Right cardiac atrium (tissue), 5 donors: ENCODE results near the gene EXOC4. TPM values are rescaled to one million over a fixed set of nuclear protein-coding genes. Genes with fewer than 3 reads are reported as not detected.
"Not testable (repeated sequence)": the region's sequence is repeated elsewhere in the genome, so short reads cannot be mapped to it uniquely, and the experiment has no call there.

ENCODE experiments used
- ATAC-seq, 2 donors: fragments of 200-7000 bp; cut with Tn5 transposase; one replicate each; pipeline versions ENCODE4 v1.8.0 to v1.9.1; 2020; ENCODE audit warnings: moderate library complexity in 2 of 2, mild to moderate bottlenecking in 1 of 2
- DNase-seq, 3 donors: peaks; one replicate each; pipeline ENCODE4 v3.0.0-alpha.2; 2020
- H3K27ac ChIP-seq: one replicate; pipeline ENCODE4 v1.5.1; 2013; ENCODE audit warnings: mild to moderate bottlenecking, low read length, control low read depth, moderate library complexity
- H3K27me3 ChIP-seq: one replicate; pipeline ENCODE4 v1.6.1; 2013; ENCODE audit not compliant: control insufficient read depth, insufficient read depth
- H3K4me1 ChIP-seq: one replicate; pipeline ENCODE4 v1.6.1; 2013; ENCODE audit warnings: low read length; ENCODE audit not compliant: control insufficient read depth, insufficient read depth
- H3K4me3 ChIP-seq: one replicate; pipeline ENCODE4 v1.5.1; 2013; ENCODE audit warnings: low read length, control low read depth
- H3K9me3 ChIP-seq: one replicate; pipeline ENCODE4 v1.6.1; 2013; ENCODE audit warnings: low read length; ENCODE audit not compliant: control insufficient read depth
- WGBS: extraction: QIAGEN DNeasy Blood & Tissue Kit; methylation state at CpG from one replicate; pipeline ENCODE4 v1.1.7; 2013; 5-methylcytosine and 5-hydroxymethylcytosine counted together
- intact Hi-C, 4 donors: fragments of 100-400 bp; cut with DNase I; formaldehyde crosslinking; loops; one replicate each; pipeline versions ENCODE4 v1.11.0 to v1.14.0; 2022 to 2023
- polyA plus RNA-seq: library from polyadenylated mRNA; stranded (reverse); fragments of 200-250 nt; gene quantifications from one replicate; pipeline ENCODE4 v1.2.3, GENCODE V29; 2013
- total RNA-seq, 4 donors: library from RNA; stranded (reverse); fragmentation: NEBNext Ultra II Directional; extraction: Animal tissue kit (Norgen Biotek cat#: 25700); gene quantifications; one replicate each; pipeline ENCODE4 v1.2.1, GENCODE V29; 2021
- donor health status: healthy with polysubstance abuse.
- donor health status: DM: no; HTN: yes; CAD: no.
- donor health status: DM: no; HTN: no; CAD: no.
- donor health status: DM: no; HTN: yes; CAD: no; lungs with severe emphysema.
- donor health status: DM: yes; HTN: yes; CAD: no.

The EXOC4 gene
- total and polyA plus RNA-seq, 5 donors = 11.9 to 45.9 (median 39.7) TPM

DNA sequence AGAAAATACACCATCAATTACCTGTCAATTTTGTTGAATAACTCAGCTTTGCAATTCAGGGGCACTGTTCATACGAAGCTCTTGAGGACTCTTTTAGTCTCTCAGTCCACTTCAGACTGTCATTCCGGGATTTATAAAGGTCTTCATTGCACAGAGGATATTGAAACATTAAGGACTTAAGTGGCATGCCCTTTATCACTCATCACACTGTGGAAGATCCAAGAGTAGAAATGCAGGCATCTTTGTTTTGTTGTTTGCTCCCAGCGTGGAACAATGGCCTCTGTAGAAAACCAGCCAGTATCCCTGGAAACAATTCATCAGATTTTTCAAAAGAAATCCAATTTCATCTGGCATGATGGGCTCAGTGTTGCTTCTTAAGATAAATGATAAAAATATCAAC is 808.0 kb downstream of the EXOC4 start:
- Histone ChIP-seq H3K4me1 (peaks cover 1% of the 10 kb centered on the region), H3K4me3 (no peak overlapping the region), H3K27ac (no peak overlapping the region), H3K27me3 (no peaks in the 10 kb centered on the region), H3K9me3 (no peaks in the 10 kb centered on the region)
- DNase-seq = no peak
- intact Hi-C loops = no loop called here
- WGBS = 88% methylated on average over 3 of the region's 3 CpGs
- no peak for ATAC-seq

DNA sequence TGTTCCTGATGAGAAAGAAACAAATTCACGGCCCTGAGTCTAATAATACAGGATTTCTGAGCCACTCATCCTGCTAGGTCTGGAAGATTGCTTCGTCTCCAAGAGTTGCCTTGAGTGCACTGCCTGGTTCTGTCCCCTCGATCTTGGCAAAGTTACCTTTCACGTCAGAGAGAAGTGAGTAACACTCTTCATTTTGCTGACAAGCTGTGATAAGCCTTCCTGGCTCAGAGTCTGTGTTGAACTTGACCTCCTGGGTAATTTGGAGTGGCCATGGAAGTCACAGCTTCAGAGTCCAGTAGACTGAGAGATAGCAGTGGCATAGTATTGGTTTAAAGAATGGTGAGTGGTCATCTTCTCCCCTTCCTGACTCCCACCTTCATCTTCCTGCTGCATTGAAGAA is 809.6 kb downstream of the EXOC4 start:
- Histone ChIP-seq H3K4me3 (no peak overlapping the region), H3K4me1 (peaks cover 1% of the 10 kb centered on the region), H3K9me3 (no peaks in the 10 kb centered on the region), H3K27ac (no peak overlapping the region), H3K27me3 (no peaks in the 10 kb centered on the region)
- DNase-seq (no peak), ATAC-seq (peak; percentile 92)
- intact Hi-C loops = no loop called here
- whole genome bisulfite sequencing = 47% methylated on average over 4 of the region's 4 CpGs

- Histone ChIP-seq H3K4me3 (no peak overlapping the region), H3K27ac (no peak overlapping the region), H3K27me3 (no peaks in the 10 kb centered on the region), H3K9me3 (no peaks in the 10 kb centered on the region), H3K4me1 (peaks cover 1% of the 10 kb centered on the region)
- no peak for ATAC-seq
- WGBS = 94% methylated on average over 4 of the region's 4 CpGs
- DNase-seq = no peak
- intact Hi-C loops = no loop called here
Measured at GRCh38 chr7:134065415-134065814, 812.5 kb downstream of the EXOC4 start.

DNA sequence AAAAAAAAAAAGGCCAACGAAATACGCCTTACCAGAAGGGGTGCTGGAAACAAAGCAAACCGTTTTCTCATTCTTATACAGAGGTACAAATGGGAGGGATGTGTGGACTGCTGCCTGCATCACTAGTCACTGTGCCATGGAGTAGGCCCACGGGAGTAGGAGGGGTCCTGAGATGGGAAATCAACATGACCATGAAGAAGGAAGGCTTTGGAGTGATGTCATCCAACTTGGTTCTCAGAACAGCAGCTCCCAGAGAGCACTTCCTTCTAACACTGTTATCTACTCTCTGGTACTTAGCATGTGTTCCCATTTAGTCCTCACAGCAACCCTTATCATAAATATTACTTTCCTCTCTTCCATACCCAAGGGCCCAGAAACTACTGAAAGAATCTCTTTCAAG is 814.3 kb downstream of the EXOC4 start:
- Histone ChIP-seq H3K27ac (no peak overlapping the region), H3K4me1 (peaks cover 1% of the 10 kb centered on the region), H3K27me3 (no peaks in the 10 kb centered on the region), H3K9me3 (no peaks in the 10 kb centered on the region), H3K4me3 (no peak overlapping the region)
- intact Hi-C loops = no loop called here
- DNase-seq (peak in 1 of 3 donors; percentile 58), ATAC-seq (no peak)
- WGBS = 50% methylated on average over 4 of the region's 4 CpGs

GRCh38 chr7:134068670-134069069 is 815.8 kb downstream of the EXOC4 start:
- no peak for ATAC-seq
- intact Hi-C loops = no loop called here
- WGBS = 95% methylated on average over 6 of the region's 6 CpGs

GRCh38 chr7:134069187-134069586 is 816.3 kb downstream of the EXOC4 start:
- Histone ChIP-seq H3K27me3 (no peaks in the 10 kb centered on the region), H3K9me3 (no peaks in the 10 kb centered on the region), H3K27ac (no peak overlapping the region), H3K4me3 (no peak overlapping the region), H3K4me1 (no peaks in the 10 kb centered on the region)
- WGBS = 92% methylated on average over 2 of the region's 2 CpGs
- intact Hi-C loops = no loop called here
- ATAC-seq (no peak), DNase-seq (no peak)

More at GRCh38 chr7:134068670-134069069, 815.8 kb downstream of the EXOC4 start:
- no peaks in the 10 kb centered on the region for H3K4me1 ChIP-seq
- DNase-seq = no peak
- H3K27me3 ChIP-seq = no peaks in the 10 kb centered on the region
- no peak overlapping the region for H3K27ac ChIP-seq
- no peaks in the 10 kb centered on the region for H3K9me3 ChIP-seq
- no peak overlapping the region for H3K4me3 ChIP-seq

- DNase-seq = no peak
- no peak overlapping the region for H3K4me3 ChIP-seq
- no peaks in the 10 kb centered on the region for H3K27me3 ChIP-seq
- no peak for ATAC-seq
- WGBS = 92% methylated on average over 3 of the region's 3 CpGs
- no peaks in the 10 kb centered on the region for H3K4me1 ChIP-seq
- intact Hi-C loops = no loop called here
- no peaks in the 10 kb centered on the region for H3K9me3 ChIP-seq
- H3K27ac ChIP-seq = no peak overlapping the region
Measured at GRCh38 chr7:134070673-134071072, 817.8 kb downstream of the EXOC4 start.

DNA sequence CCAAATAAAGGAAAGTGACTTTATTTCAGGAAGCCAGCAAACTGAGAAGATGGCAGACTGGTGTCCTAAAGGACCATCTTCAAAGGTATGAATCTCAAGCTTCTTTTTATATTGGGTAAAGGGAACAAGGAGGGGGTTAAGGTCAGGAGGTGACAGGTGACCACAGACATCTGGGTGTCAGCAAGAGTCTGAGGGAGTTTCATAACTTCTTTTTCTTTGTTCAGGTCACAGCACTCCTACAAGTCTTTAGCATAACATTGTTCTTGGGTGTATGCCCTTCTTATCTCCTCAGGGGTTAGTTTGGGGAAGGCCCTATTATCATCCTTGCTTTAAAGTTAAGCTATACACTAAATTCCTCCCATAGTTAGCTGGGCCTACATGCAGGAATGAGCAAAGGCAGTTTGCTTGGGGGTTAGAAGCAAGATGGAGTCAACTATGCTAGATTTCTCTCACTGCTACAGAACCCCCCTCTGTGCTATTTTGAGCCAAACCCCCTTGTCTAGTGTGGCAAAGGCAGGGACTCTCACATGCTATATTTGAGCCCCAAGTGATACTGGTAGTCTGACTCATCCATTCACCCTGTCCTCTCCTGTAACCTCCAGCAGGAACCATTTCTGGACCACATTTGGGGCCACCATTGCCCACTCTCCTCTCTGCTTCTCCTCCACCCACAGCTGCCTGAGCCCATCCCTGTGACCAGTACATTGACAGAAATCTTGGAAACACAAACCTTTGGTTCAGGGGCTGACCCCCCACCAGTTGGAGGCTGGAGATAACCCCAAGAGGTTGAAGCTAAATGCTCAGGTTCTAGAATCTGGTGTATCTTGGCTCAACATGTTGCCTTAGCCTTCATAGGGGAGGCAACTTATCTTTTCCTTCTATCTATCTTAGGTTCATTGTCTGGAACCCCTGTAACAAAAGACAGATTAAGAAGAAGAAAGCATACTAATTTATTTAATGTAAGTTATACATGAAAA is 818.8 kb downstream of the EXOC4 start:
- intact Hi-C loops = no loop called here
- no peaks in the 10 kb centered on the region for H3K4me1 ChIP-seq
- no peak overlapping the region for H3K27ac ChIP-seq
- no peak overlapping the region for H3K4me3 ChIP-seq
- H3K27me3 ChIP-seq = no peaks in the 10 kb centered on the region
- ATAC-seq = no peak
- no peak for DNase-seq
- H3K9me3 ChIP-seq = no peaks in the 10 kb centered on the region

GRCh38 chr7:134073276-134073675 is 820.4 kb downstream of the EXOC4 start:
- intact Hi-C loops = no loop called here
- H3K4me1 ChIP-seq = no peaks in the 10 kb centered on the region
- no peak overlapping the region for H3K27ac ChIP-seq
- no peaks in the 10 kb centered on the region for H3K9me3 ChIP-seq
- WGBS = 80% methylated on average over 6 of the region's 6 CpGs
- ATAC-seq (no peak), DNase-seq (no peak)
- H3K4me3 ChIP-seq = no peak overlapping the region
- no peaks in the 10 kb centered on the region for H3K27me3 ChIP-seq

DNA sequence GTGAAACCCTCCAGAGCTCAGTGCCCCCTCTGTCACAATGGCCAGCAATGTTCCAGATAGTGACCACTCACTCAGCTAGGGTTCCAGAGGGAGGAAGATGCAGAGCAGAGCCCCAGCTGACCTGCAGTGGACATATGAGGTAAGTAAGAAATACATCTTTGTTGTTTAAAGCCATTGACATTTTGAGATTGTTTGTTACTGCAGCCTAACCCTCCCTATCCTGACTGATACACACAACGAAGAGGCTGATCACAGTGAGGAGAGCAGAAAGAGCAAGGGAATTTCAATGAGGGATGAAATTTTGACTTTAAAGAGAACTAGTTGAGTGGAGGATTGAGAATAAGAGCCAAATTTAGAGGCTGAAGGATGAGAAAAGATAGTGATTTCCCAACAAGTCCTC is 822.9 kb downstream of the EXOC4 start:
- no peak for ATAC-seq
- H3K4me3 ChIP-seq = no peak overlapping the region
- whole genome bisulfite sequencing = 100% methylated on average over 1 of the region's 1 CpG
- intact Hi-C loops = no loop called here
- DNase-seq = no peak
- H3K9me3 ChIP-seq = no peaks in the 10 kb centered on the region
- no peaks in the 10 kb centered on the region for H3K4me1 ChIP-seq
- no peaks in the 10 kb centered on the region for H3K27me3 ChIP-seq
- no peak overlapping the region for H3K27ac ChIP-seq

DNA sequence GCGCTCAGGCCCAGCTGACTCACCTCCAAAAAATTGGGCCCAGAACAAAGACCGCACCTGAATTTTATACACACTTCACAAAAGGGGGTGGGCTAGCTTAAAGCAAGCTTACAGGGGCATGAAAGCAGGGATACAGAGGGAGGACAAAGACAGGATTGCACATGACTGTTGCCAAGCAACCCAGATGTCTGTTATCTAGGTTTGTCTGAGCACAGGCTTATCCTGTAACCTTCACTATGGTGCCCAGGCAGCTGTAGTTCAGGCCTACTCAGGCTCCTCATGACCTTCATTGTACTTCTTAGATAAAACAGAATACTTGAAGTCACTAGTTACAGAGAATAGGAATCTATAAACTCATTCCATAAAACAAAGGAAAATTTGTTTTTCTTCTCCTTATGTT is 824.7 kb downstream of the EXOC4 start:
- H3K27me3 ChIP-seq, H3K9me3 ChIP-seq, DNase-seq, ATAC-seq, H3K27ac ChIP-seq, H3K4me3 ChIP-seq, H3K4me1 ChIP-seq, intact Hi-C loops: not testable (repeated sequence)
- 98% methylated on average over 2 of the region's 2 CpGs for WGBS
